Bronchial epithelial cell (primary cell): ENCODE results near the gene RUNX1. TPM values are rescaled to one million over a fixed set of nuclear protein-coding genes. Genes with fewer than 3 reads are reported as not detected.

Experiments used
- DNase-seq: peaks from one replicate; pipeline ENCODE4 v3.0.0-alpha.2; 2010; ENCODE audit warnings: low read depth
- FAIRE-seq: peaks from 2 replicates; lab custom pipeline; 2011; peaks lifted over from hg19 to GRCh38; lab: Jason Lieb, UNC
- H3K27me3 ChIP-seq: 2 replicates; pipeline ENCODE4 v1.5.1; 2011; ENCODE audit warnings: low read length; ENCODE audit not compliant: control insufficient read depth, insufficient read depth
- H3K36me3 ChIP-seq: 2 replicates; pipeline ENCODE4 v1.5.1; 2011; ENCODE audit warnings: low read length; ENCODE audit not compliant: control insufficient read depth, insufficient read depth
- H3K4me3 ChIP-seq: 2 replicates; pipeline ENCODE4 v1.5.1; 2011; ENCODE audit warnings: mild to moderate bottlenecking, low read depth, low read length, control low read depth
- total RNA-seq: library from RNA; depleted of rRNA; stranded (reverse); fragments of >200 nt; gene quantifications from 2 replicates; pipeline ENCODE4 v1.2.1, GENCODE V29; 2014
- TF ChIP-seq, protein P1 (sequence below): IDR thresholded peaks from 2 replicates; pipeline ENCODE4 v1.5.1; 2011; ENCODE audit warnings: mild to moderate bottlenecking, moderate library complexity, low read length, control low read depth, inconsistent platforms; ENCODE audit not compliant: insufficient read depth, severe bottlenecking

The RUNX1 gene
- total RNA-seq, 1 donor from 2014 or later = 11.8 TPM

DNA sequence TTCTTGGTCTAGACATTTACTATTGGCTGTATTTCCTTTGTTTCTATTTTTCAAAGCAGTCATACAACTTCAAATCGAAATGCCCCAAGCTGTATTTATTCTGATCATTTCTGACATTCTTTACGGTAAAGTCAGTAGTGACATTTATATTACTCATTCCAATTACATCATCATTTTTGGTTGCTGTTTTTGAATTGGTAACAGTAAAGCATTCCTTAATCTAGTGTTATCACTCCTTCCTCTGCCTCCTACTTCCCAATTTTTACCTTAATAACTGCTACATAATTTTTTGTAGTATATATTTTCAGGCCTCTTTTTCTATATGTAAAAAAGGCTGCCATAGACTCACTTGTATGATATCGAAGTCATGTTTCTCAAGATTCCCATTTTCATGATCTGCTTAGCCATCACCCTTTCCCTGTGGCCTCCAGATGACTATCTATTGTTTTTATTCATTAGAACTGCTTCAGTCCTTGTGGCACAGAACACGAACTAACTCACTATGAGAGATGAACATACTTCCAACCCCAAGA lies 167.2 kb downstream of the RUNX1 start:
- FAIRE-seq = no peak
- Histone ChIP-seq H3K36me3 (peaks cover 4% of the 10 kb centered on the region), H3K27me3 (no peaks in the 10 kb centered on the region), H3K4me3 (peak overlapping the region; percentile 9)
- DNase-seq = peak; percentile 95
- TF ChIP-seq, protein P1, sequence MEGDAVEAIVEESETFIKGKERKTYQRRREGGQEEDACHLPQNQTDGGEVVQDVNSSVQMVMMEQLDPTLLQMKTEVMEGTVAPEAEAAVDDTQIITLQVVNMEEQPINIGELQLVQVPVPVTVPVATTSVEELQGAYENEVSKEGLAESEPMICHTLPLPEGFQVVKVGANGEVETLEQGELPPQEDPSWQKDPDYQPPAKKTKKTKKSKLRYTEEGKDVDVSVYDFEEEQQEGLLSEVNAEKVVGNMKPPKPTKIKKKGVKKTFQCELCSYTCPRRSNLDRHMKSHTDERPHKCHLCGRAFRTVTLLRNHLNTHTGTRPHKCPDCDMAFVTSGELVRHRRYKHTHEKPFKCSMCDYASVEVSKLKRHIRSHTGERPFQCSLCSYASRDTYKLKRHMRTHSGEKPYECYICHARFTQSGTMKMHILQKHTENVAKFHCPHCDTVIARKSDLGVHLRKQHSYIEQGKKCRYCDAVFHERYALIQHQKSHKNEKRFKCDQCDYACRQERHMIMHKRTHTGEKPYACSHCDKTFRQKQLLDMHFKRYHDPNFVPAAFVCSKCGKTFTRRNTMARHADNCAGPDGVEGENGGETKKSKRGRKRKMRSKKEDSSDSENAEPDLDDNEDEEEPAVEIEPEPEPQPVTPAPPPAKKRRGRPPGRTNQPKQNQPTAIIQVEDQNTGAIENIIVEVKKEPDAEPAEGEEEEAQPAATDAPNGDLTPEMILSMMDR = no peak

DNA sequence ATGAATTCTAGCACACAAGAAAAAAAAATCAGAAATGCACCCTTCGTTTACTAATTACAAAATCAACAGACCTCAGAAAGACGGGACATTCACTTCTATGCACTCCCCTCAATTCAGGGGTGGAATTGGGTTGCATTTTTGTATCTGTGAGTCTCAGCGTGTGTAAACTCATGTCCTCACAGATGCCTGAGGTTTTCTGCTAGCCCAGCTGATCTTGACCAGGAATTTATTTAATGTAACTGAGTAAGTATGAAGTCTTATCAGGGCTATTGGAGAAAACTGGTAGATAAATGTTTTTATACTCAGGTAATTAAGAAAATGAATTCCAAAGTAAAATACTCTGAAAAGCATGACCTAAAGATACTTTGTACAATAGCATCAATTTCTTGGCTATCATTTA lies 167.7 kb downstream of the RUNX1 start:
- peak; percentile 42 for DNase-seq
- H3K36me3 ChIP-seq = peaks cover 4% of the 10 kb centered on the region
- TF ChIP-seq, protein P1 = no peak

DNA sequence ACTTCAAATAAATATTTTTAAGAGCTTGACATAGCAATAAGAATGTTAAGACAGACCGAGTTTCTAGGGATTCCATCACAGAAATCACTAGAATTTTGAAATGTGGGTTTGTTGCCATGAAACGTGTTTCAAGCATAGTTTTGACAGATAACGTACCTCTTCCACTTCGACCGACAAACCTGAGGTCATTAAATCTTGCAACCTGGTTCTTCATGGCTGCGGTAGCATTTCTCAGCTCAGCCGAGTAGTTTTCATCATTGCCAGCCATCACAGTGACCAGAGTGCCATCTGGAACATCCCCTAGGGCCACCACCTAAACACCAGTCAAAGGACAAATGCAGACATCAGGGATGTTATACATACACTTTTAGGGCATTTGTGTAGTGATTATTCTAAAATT lies 168.7 kb downstream of the RUNX1 start:
- TF ChIP-seq, protein P1 = no peak
- Histone ChIP-seq H3K36me3 (peaks cover 8% of the 10 kb centered on the region), H3K27me3 (no peaks in the 10 kb centered on the region), H3K4me3 (no peak overlapping the region)
- no peak for FAIRE-seq
- DNase-seq = no peak

More for the DNA sequence above, 167.7 kb downstream of the RUNX1 start:
- Histone ChIP-seq H3K27me3 (no peaks in the 10 kb centered on the region), H3K4me3 (peak overlapping the region; percentile 9)
- no peak for FAIRE-seq

- no peaks in the 10 kb centered on the region for H3K27me3 ChIP-seq
- DNase-seq (peak; percentile 64), FAIRE-seq (no peak)
- H3K4me3 ChIP-seq = no peak overlapping the region
- H3K36me3 ChIP-seq = peaks cover 8% of the 10 kb centered on the region
- TF ChIP-seq, protein P1 = no peak
Measured at GRCh38 chr21:34878940-34879339, 170.2 kb downstream of the RUNX1 start.

DNA sequence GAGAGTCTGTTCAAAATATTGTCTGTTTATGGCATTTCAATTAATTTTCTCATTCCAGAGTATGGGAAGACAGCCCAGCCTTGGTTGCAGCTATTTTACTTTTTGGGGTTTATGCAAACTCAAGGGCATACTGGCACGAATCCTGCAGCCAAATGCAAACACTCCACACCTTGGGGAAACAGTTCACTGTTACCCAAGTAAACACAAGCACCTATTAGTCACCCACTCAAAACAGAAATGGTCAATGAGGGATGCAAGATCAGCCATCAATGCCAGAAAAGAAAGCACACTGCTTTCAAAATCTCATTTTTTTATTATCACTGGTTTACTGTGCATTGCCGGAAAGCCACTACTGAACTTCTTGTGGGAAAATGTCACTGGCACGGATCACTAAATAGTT lies 170.6 kb downstream of the RUNX1 start:
- FAIRE-seq (peak; percentile 7), DNase-seq (peak; percentile 81)
- TF ChIP-seq, protein P1 = no peak
- Histone ChIP-seq H3K27me3 (no peaks in the 10 kb centered on the region), H3K36me3 (peaks cover 10% of the 10 kb centered on the region), H3K4me3 (no peak overlapping the region)
